HCT116 (cell line): ENCODE measurements around the gene CDK14. TPM values are rescaled to one million over a fixed set of nuclear protein-coding genes. Genes with fewer than 3 reads are reported as not detected.

ENCODE experiments used
- ATAC-seq: fragments of 200-7000 bp; cut with Tn5 transposase; 2 replicates; pipeline ENCODE4 v1.9.1; 2020; ENCODE audit warnings: mild to moderate bottlenecking, moderate library complexity
- BruUV-seq: library from RNA; stranded (reverse); fragments of 400-500 nt; replicated peaks from 2 replicates; lab custom pipeline; 2021; lab: Mats Ljungman, UMichigan
- CTCF ChIA-PET: fragments of 300-600 bp; sonication (Branson Sonifier 250); formaldehyde crosslinking; loops from one replicate; lab custom pipeline; 2021; ENCODE audit warnings: antibody characterized with exemption; lab: Charles Lee
- POLR2A ChIA-PET: fragments of 300-600, 350-600 bp; sonication (Branson Sonifier 250); formaldehyde crosslinking; loops from one replicate; lab custom pipeline; 2021; ENCODE audit warnings: antibody characterized with exemption; lab: Charles Lee
- RAD21 ChIA-PET, 2 experiments: fragments of 300-600 bp; sonication (Branson Sonifier 250); formaldehyde crosslinking; loops; one replicate each; lab custom pipeline; 2023; ENCODE audit warnings: low total read pairs in 2 of 2; ENCODE audit not compliant: uncharacterized antibody in 2 of 2, unreplicated experiment in 2 of 2, low non-redundant PET in 1 of 2; lab: Charles Lee
- DNase-seq: peaks from one replicate; pipeline ENCODE4 v3.0.0-alpha.2; 2010; ENCODE audit warnings: low read depth, low spot score
- H2AFZ ChIP-seq: fragments of 200-600 bp; shearing (Covaris generic), sonication (generic); 2 replicates; pipeline ENCODE4 v1.6.1; 2017; ENCODE audit warnings: low read depth, mixed run types, mixed read lengths, antibody characterized with exemption, low read length; ENCODE audit not compliant: poor library complexity, severe bottlenecking
- H3K27ac ChIP-seq: 2 replicates; pipeline ENCODE4 v1.5.1; 2012; ENCODE audit warnings: low read depth, low read length
- H3K27me3 ChIP-seq: fragments of 200-600 bp; sonication (generic); 2 replicates; pipeline ENCODE4 v1.6.1; 2016; ENCODE audit warnings: mixed run types, low read length, mixed read lengths; ENCODE audit not compliant: insufficient read depth
- H3K36me3 ChIP-seq, 2 experiments: fragments of 200-500 bp in 1 of 2; fragments of 200-600 bp in 1 of 2; sonication (Bioruptor generic) in 1 of 2; sonication (generic) in 1 of 2; 2 replicates each; pipeline versions ENCODE4 v1.5.1 to v1.6.1; 2014 to 2016; ENCODE audit warnings: low read length in 2 of 2, inconsistent platforms in 1 of 2, mixed read lengths in 1 of 2, mixed run types in 1 of 2; ENCODE audit not compliant: insufficient read depth in 2 of 2, control insufficient read depth in 1 of 2
- H3K4me1 ChIP-seq, 2 experiments: fragments of 200-600 bp in 1 of 2; sonication (generic) in 1 of 2; 2 replicates each; pipeline versions ENCODE4 v1.5.1 to v1.6.1; 2012 to 2017; ENCODE audit warnings: low read length in 2 of 2, inconsistent platforms in 1 of 2, mild to moderate bottlenecking in 1 of 2, mixed read lengths in 1 of 2, mixed run types in 1 of 2, moderate library complexity in 1 of 2; ENCODE audit not compliant: insufficient read depth in 2 of 2, control insufficient read depth in 1 of 2
- H3K4me2 ChIP-seq: fragments of 200-600 bp; sonication (generic); 2 replicates; pipeline ENCODE4 v1.6.1; 2017; ENCODE audit warnings: mixed run types, low read length, mixed read lengths
- H3K4me3 ChIP-seq, 2 experiments: fragments of 200-600 bp in 1 of 2; sonication (generic) in 1 of 2; replicated peaks in 1 of 2; 2 replicates each; pipeline ENCODE4 v1.5.1; 2011 to 2016; ENCODE audit warnings: low read length in 2 of 2, control low read depth in 1 of 2, low read depth in 1 of 2, mild to moderate bottlenecking in 1 of 2, mixed read lengths in 1 of 2, mixed run types in 1 of 2
- H3K79me2 ChIP-seq: fragments of 200-600 bp; sonication (generic); 2 replicates; pipeline ENCODE4 v1.6.1; 2017; ENCODE audit warnings: mild to moderate bottlenecking, mixed run types, low read length, moderate library complexity, mixed read lengths; ENCODE audit not compliant: insufficient read depth
- H3K9ac ChIP-seq: fragments of 200-600 bp; sonication (generic); 2 replicates; pipeline ENCODE4 v1.6.1; 2016; ENCODE audit warnings: low read length, mixed read lengths
- H3K9me2 ChIP-seq: fragments of 200-600 bp; sonication (generic), shearing (Covaris generic); 2 replicates; pipeline ENCODE4 v1.6.1; 2017; ENCODE audit warnings: mixed run types, mild to moderate bottlenecking, moderate library complexity; ENCODE audit not compliant: insufficient read depth
- H3K9me3 ChIP-seq, 2 experiments: fragments of 200-500 bp in 1 of 2; fragments of 200-600 bp in 1 of 2; sonication (Bioruptor generic) in 1 of 2; sonication (generic) in 1 of 2; 2 replicates each; pipeline ENCODE4 v1.6.1; 2014 to 2017; ENCODE audit warnings: low read length in 2 of 2, mixed read lengths in 2 of 2, inconsistent platforms in 1 of 2, low read depth in 1 of 2, mild to moderate bottlenecking in 1 of 2, mixed run types in 1 of 2, moderate library complexity in 1 of 2; ENCODE audit not compliant: control insufficient read depth in 1 of 2, insufficient read depth in 1 of 2
- H4K20me1 ChIP-seq: fragments of 200-600 bp; sonication (generic), shearing (Covaris generic); 2 replicates; pipeline ENCODE4 v1.6.1; 2017; ENCODE audit warnings: mixed run types, mild to moderate bottlenecking, moderate library complexity; ENCODE audit not compliant: insufficient read depth
- ATF3 ChIP-seq: IDR thresholded peaks from 2 replicates; pipeline ENCODE4 v1.6.1; 2012
- EGR1 ChIP-seq: IDR thresholded peaks from 2 replicates; pipeline ENCODE4 v1.6.1; 2012; ENCODE audit warnings: low read depth
- ELF1 ChIP-seq: IDR thresholded peaks from 2 replicates; pipeline ENCODE4 v1.6.1; 2012; ENCODE audit warnings: low read depth, borderline replicate concordance
- EZH2 ChIP-seq: fragments of 200-600 bp; sonication (generic); IDR thresholded peaks from 2 replicates; pipeline ENCODE4 v1.6.1; 2017; ENCODE audit warnings: antibody characterized with exemption, mixed run types
- EZH2phosphoT487 ChIP-seq: fragments of 200-600 bp; IDR thresholded peaks from 2 replicates; pipeline ENCODE4 v1.6.1; 2018; ENCODE audit warnings: antibody characterized with exemption, borderline replicate concordance
- JUND ChIP-seq: IDR thresholded peaks from 2 replicates; pipeline ENCODE4 v1.6.1; 2012
- POLR2AphosphoS5 ChIP-seq: IDR thresholded peaks from 2 replicates; pipeline ENCODE4 v1.6.1; 2011; ENCODE audit warnings: mild to moderate bottlenecking, low read depth, low read length, moderate library complexity
- SIN3A ChIP-seq: IDR thresholded peaks from 2 replicates; pipeline ENCODE4 v1.6.1; 2012; ENCODE audit warnings: low read depth
- SP1 ChIP-seq: IDR thresholded peaks from 2 replicates; pipeline ENCODE4 v1.6.1; 2012; ENCODE audit warnings: low read depth
- TCF7L2 ChIP-seq: IDR thresholded peaks from 2 replicates; pipeline ENCODE4 v1.7.0; 2011; ENCODE audit warnings: borderline replicate concordance, inconsistent platforms; ENCODE audit not compliant: insufficient read depth, insufficient read length; ENCODE audit errors: extremely low read depth
- YY1 ChIP-seq: IDR thresholded peaks from 2 replicates; pipeline ENCODE4 v1.6.1; 2011; ENCODE audit warnings: low read length, low read depth, moderate library complexity, mild to moderate bottlenecking; ENCODE audit not compliant: insufficient replicate concordance; ENCODE audit errors: extremely low read depth
- ZBTB33 ChIP-seq: IDR thresholded peaks from 2 replicates; pipeline ENCODE4 v1.6.1; 2011; ENCODE audit warnings: mild to moderate bottlenecking, low read length, moderate library complexity; ENCODE audit not compliant: insufficient replicate concordance; ENCODE audit errors: extremely low read depth
- ZFX ChIP-seq: fragments of 450-650 bp; IDR thresholded peaks from 2 replicates; pipeline ENCODE4 v1.6.1; 2017
- intact Hi-C: fragments of 100-400 bp; cut with micrococcal nuclease; formaldehyde crosslinking; loops from 2 replicates; pipeline ENCODE4 v1.10.0; 2022
- total RNA-seq: library from RNA; stranded (reverse); gene quantifications from one replicate; pipeline ENCODE4 v1.2.1, GENCODE V29; 2021; ENCODE audit not compliant: unreplicated experiment
- TF ChIP-seq, protein P1 (sequence below), 3 experiments: fragments of 200-600 bp in 1 of 3; sonication (generic) in 1 of 3; IDR thresholded peaks in 2 of 3; conservative IDR thresholded peaks in 1 of 3; 2 replicates each; pipeline ENCODE4 v1.5.1; 2012 to 2017; ENCODE audit warnings: low read depth in 2 of 3, low read length in 2 of 3, antibody characterized with exemption in 1 of 3, borderline replicate concordance in 1 of 3, control low read depth in 1 of 3, mild to moderate bottlenecking in 1 of 3, mixed read lengths in 1 of 3, mixed run types in 1 of 3, moderate library complexity in 1 of 3; ENCODE audit not compliant: insufficient read depth in 1 of 3
- TF ChIP-seq, protein P2 (sequence below): IDR thresholded peaks from 2 replicates; pipeline ENCODE4 v1.6.1; 2012
- TF ChIP-seq, protein P3 (sequence below): IDR thresholded peaks from 2 replicates; pipeline ENCODE4 v1.6.1; 2012; ENCODE audit warnings: low read depth

CDK14 gene
- total RNA-seq, 1 experiment from 2014 or later = 10.2 TPM

DNA sequence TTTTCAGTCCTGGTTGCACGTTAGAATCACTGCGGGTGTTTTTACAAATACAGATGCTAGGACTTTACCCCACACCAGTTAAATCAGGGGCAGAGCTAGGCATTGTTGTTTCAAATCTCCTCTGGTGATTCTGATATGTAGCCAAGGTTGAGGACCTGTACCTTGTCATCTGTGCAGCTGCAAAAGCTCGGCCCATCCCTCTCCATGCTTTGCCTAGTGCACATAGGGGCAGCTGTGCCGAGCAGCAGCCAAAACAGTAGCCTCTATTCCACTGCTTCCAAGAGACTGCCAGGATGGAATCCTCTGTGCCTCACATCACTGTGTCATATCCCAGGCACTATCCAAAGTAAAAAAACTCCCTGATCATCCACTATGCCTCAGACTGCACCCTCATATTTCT is 181.3 kb downstream of the CDK14 start:
- Histone ChIP-seq H3K9ac (no peak overlapping the region), H3K4me1 (no peaks in the 10 kb centered on the region), H3K9me3 (no peaks in the 10 kb centered on the region), H3K4me2 (no peak overlapping the region), H3K4me3 (no peak overlapping the region), H3K79me2 (no peaks in the 10 kb centered on the region), H3K9me2 (no peaks in the 10 kb centered on the region), H3K36me3 (no peaks in the 10 kb centered on the region), H3K27ac (no peak overlapping the region), H4K20me1 (no peaks in the 10 kb centered on the region), H2AFZ (no peak overlapping the region), H3K27me3 (no peaks in the 10 kb centered on the region)
- no TSS peak for BruUV-seq
- ChIA-PET RAD21 (no interaction called here), CTCF (interaction anchor here (0.7 kb wide), 1 partner anchor 257 kb away, joined by 3 read pairs; no protein-coding TSS in a partner anchor), POLR2A (no interaction called here)
- DNase-seq = no peak
- intact Hi-C loops = no loop called here
- ATAC-seq = no peak
- no peak for TF ChIP-seq ZBTB33
- TF ChIP-seq ZFX = no peak
- TF ChIP-seq EGR1 = no peak
- TF ChIP-seq TCF7L2 = no peak
- TF ChIP-seq YY1 = no peak
- TF ChIP-seq, protein P1, sequence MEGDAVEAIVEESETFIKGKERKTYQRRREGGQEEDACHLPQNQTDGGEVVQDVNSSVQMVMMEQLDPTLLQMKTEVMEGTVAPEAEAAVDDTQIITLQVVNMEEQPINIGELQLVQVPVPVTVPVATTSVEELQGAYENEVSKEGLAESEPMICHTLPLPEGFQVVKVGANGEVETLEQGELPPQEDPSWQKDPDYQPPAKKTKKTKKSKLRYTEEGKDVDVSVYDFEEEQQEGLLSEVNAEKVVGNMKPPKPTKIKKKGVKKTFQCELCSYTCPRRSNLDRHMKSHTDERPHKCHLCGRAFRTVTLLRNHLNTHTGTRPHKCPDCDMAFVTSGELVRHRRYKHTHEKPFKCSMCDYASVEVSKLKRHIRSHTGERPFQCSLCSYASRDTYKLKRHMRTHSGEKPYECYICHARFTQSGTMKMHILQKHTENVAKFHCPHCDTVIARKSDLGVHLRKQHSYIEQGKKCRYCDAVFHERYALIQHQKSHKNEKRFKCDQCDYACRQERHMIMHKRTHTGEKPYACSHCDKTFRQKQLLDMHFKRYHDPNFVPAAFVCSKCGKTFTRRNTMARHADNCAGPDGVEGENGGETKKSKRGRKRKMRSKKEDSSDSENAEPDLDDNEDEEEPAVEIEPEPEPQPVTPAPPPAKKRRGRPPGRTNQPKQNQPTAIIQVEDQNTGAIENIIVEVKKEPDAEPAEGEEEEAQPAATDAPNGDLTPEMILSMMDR (IDR thresholded peaks at IDR 0.05 in 2 of 3, conservative IDR thresholded peaks at IDR 0.05 in 1 of 3; ENCODE audit: borderline replicate concordance in 1 of 3, insufficient read depth in 1 of 3, low read depth in 2 of 3, low read length in 2 of 3) = no peak
- TF ChIP-seq, protein P2, sequence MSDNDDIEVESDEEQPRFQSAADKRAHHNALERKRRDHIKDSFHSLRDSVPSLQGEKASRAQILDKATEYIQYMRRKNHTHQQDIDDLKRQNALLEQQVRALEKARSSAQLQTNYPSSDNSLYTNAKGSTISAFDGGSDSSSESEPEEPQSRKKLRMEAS = no peak
- TF ChIP-seq ELF1 = no peak
- TF ChIP-seq EZH2phosphoT487 = no peak
- no peak for TF ChIP-seq EZH2
- TF ChIP-seq ATF3 = no peak
- no peak for TF ChIP-seq SIN3A
- TF ChIP-seq POLR2AphosphoS5 = no peak
- TF ChIP-seq SP1 = no peak
- TF ChIP-seq, protein P3, sequence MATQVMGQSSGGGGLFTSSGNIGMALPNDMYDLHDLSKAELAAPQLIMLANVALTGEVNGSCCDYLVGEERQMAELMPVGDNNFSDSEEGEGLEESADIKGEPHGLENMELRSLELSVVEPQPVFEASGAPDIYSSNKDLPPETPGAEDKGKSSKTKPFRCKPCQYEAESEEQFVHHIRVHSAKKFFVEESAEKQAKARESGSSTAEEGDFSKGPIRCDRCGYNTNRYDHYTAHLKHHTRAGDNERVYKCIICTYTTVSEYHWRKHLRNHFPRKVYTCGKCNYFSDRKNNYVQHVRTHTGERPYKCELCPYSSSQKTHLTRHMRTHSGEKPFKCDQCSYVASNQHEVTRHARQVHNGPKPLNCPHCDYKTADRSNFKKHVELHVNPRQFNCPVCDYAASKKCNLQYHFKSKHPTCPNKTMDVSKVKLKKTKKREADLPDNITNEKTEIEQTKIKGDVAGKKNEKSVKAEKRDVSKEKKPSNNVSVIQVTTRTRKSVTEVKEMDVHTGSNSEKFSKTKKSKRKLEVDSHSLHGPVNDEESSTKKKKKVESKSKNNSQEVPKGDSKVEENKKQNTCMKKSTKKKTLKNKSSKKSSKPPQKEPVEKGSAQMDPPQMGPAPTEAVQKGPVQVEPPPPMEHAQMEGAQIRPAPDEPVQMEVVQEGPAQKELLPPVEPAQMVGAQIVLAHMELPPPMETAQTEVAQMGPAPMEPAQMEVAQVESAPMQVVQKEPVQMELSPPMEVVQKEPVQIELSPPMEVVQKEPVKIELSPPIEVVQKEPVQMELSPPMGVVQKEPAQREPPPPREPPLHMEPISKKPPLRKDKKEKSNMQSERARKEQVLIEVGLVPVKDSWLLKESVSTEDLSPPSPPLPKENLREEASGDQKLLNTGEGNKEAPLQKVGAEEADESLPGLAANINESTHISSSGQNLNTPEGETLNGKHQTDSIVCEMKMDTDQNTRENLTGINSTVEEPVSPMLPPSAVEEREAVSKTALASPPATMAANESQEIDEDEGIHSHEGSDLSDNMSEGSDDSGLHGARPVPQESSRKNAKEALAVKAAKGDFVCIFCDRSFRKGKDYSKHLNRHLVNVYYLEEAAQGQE = no peak
- TF ChIP-seq JUND = no peak
